Gastroesophageal sphincter (tissue), 3 donors: Measurements from ENCODE around the gene TP73.

Source experiments
- CTCF ChIP-seq, 4 experiments: fragments of 200-600 bp in 2 of 4; fragments of 450-650 bp in 2 of 4; sonication (generic) in 1 of 4; IDR thresholded peaks; one replicate each; pipeline ENCODE4 v1.5.1; 2017 to 2019; ENCODE audit warnings: antibody characterized with exemption in 4 of 4, mild to moderate bottlenecking in 2 of 4, moderate library complexity in 2 of 4
- POLR2A ChIP-seq, 2 donors: fragments of 450-650 bp; IDR thresholded peaks; one replicate each; pipeline ENCODE4 v1.6.1; 2017; ENCODE audit warnings: antibody characterized with exemption in 2 of 2, mild to moderate bottlenecking in 2 of 2, moderate library complexity in 1 of 2
- POLR2AphosphoS5 ChIP-seq: sonication (generic); formaldehyde crosslinking; IDR thresholded peaks from one replicate; pipeline ENCODE4 v1.6.1; 2017; ENCODE audit warnings: antibody characterized with exemption

- TF ChIP-seq POLR2A (IDR thresholded peaks at IDR 0.05) = no peak
- no peak for TF ChIP-seq CTCF (IDR thresholded peaks at IDR 0.05)
- TF ChIP-seq POLR2AphosphoS5 = no peak
These were observed 18.5 kb downstream of the TP73 start for GRCh38 chr1:3670823-3671265.
